Ecto neural progenitor cell (in vitro differentiated cells): Measurements from ENCODE around the gene USP31.

Experiments used
- DNase-seq: peaks from one replicate; pipeline ENCODE4 v3.0.0-alpha.2; 2018; ENCODE audit warnings: low spot score

The USP31 gene

GRCh38 chr16:23015580-23015979, 133.7 kb downstream of the USP31 start:
- no peak for DNase-seq

- no peak for DNase-seq
Observed at GRCh38 chr16:23014592-23014991, 134.7 kb downstream of the USP31 start.
